ENCODE results near the gene TJP2. TPM values are rescaled to one million over a fixed set of nuclear protein-coding genes. Genes with fewer than 3 reads are reported as not detected.

The TJP2 gene
- total RNA-seq, 4 donors from 2014 or later: 200 to 266 (median 232) TPM

DNA sequence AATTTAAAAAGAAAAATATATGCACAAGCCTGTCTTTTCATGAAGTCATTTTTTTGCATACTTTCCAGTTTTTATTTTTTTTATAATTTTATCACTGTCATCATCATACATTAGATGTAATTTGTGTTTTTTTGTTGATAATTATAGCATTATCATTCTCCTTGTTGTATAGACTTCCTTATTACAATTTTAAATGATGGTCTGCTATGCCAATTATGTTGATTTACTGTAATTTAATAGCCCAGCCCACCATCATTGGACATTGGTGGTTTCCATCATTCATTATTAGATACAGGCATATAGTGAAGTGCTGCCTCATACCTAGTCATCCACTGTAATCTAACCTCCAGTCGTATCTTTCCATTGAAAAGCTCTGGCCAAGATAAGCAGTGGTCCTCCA, 3.8 kb upstream of the TJP2 start:
- intact Hi-C loops (cut with DNase I): no loop called here
- no peak for DNase-seq
- TF ChIP-seq, protein P1, sequence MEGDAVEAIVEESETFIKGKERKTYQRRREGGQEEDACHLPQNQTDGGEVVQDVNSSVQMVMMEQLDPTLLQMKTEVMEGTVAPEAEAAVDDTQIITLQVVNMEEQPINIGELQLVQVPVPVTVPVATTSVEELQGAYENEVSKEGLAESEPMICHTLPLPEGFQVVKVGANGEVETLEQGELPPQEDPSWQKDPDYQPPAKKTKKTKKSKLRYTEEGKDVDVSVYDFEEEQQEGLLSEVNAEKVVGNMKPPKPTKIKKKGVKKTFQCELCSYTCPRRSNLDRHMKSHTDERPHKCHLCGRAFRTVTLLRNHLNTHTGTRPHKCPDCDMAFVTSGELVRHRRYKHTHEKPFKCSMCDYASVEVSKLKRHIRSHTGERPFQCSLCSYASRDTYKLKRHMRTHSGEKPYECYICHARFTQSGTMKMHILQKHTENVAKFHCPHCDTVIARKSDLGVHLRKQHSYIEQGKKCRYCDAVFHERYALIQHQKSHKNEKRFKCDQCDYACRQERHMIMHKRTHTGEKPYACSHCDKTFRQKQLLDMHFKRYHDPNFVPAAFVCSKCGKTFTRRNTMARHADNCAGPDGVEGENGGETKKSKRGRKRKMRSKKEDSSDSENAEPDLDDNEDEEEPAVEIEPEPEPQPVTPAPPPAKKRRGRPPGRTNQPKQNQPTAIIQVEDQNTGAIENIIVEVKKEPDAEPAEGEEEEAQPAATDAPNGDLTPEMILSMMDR (IDR thresholded peaks at IDR 0.05): no peak
- TF ChIP-seq POLR2A (IDR thresholded peaks at IDR 0.05): no peak
- Histone ChIP-seq H3K4me3 (replicated peaks in 1 of 3) (no peak overlapping the region), H3K36me3 (no peaks in the 10 kb centered on the region), H3K4me1 (peaks cover 18 to 49% of the 10 kb centered on the region in 2 donors), H3K27me3 (no peaks in the 10 kb centered on the region), H3K9me3 (no peaks in the 10 kb centered on the region), H3K27ac (peak overlapping the region in 1 of 3 donors; percentile 62)
- 86 to 95% methylated on average over 1 of the region's 1 CpG for WGBS, 2 donors

DNA sequence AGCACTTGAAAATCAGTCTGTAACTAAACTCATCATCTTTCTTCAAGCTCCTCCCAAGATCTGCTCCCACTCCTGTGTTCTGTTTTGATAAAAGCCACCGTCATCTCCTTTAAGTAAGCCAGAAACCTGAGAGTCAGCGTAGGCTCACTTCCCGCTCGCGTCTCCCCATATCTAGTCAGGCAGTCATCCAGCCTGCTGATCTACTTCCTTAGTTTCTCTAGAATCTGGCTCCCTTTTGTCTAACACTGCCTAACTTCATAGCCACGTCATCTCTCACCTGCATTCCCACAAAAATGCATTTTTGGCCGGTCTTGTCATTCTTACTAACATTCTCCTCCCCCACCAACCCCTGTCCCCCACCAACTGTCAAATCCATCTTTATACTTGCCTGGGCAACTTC, 3.0 kb upstream of the TJP2 start:
- DNase-seq: no peak
- H3K4me3 ChIP-seq (replicated peaks in 1 of 3): no peak overlapping the region
- no peaks in the 10 kb centered on the region for H3K27me3 ChIP-seq
- TF ChIP-seq POLR2A (IDR thresholded peaks at IDR 0.05): no peak
- TF ChIP-seq, protein P1 (IDR thresholded peaks at IDR 0.05): no peak
- no peaks in the 10 kb centered on the region for H3K36me3 ChIP-seq
- H3K4me1 ChIP-seq: peaks cover 19 to 49% of the 10 kb centered on the region in 2 donors
- no peaks in the 10 kb centered on the region for H3K9me3 ChIP-seq
- 73 to 77% methylated on average over 7 of the region's 7 CpGs for WGBS, 2 donors
- intact Hi-C loops (cut with DNase I): no loop called here
- H3K27ac ChIP-seq: peak overlapping the region in 1 of 3 donors; percentile 62

DNA sequence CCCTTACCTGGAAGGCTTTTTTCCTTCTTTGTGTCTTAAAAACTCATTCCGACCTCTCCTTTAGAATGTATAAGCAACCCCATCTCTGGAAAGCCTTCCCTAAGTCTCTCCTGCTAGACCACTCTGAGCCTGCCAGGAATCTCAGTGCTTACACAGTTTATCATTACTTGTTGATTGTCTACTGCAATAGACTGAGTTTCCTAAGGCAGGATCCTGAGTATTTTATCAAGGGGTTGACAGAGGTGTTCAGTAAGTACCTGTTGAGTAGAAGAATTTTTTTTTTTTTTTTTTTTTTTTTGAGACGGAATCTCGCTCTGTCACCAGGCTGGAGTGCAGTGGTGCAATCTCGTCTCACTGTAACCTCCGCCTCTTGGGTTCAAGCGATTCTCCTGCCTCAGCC, 2.6 kb upstream of the TJP2 start:
- intact Hi-C loops (cut with DNase I): no loop called here
- Histone ChIP-seq H3K4me3 (replicated peaks in 1 of 3) (no peak overlapping the region), H3K36me3 (no peaks in the 10 kb centered on the region), H3K27me3 (no peaks in the 10 kb centered on the region), H3K9me3 (no peaks in the 10 kb centered on the region), H3K4me1 (peaks cover 19 to 50% of the 10 kb centered on the region in 2 donors), H3K27ac (peak overlapping the region in 1 of 3 donors; percentile 62)
- WGBS, 2 donors: 96 to 99% methylated on average over 6 of the region's 6 CpGs
- DNase-seq: no peak
- TF ChIP-seq, protein P1 (IDR thresholded peaks at IDR 0.05): no peak
- no peak for TF ChIP-seq POLR2A (IDR thresholded peaks at IDR 0.05)

DNA sequence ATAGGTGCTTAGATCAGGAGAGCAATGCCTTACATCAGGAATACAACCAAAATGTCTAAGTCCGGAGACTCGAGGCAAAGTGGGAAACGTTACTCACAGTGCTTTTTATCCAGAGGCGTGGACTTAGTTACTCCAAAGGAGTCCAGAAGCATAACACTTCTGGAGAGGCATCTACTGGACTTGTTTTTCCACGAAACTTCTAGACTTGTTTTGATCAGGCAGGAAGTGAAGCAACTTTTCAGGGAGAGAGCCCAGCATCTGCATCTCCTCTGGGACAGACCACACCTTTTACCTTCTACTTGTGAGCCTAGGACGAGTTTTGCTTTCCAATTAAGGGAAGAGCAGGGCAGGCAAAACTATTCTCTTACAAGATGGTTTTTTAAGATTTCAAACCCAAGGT, 1.2 kb upstream of the TJP2 start:
- Histone ChIP-seq H3K9me3 (no peaks in the 10 kb centered on the region), H3K27me3 (no peaks in the 10 kb centered on the region), H3K4me1 (peaks cover 19 to 57% of the 10 kb centered on the region in 2 donors), H3K36me3 (no peaks in the 10 kb centered on the region), H3K4me3 (replicated peaks in 1 of 3) (no peak overlapping the region), H3K27ac (peak overlapping the region in 2 of 3 donors; percentile 68 to 88)
- TF ChIP-seq, protein P1 (IDR thresholded peaks at IDR 0.05): no peak
- TF ChIP-seq POLR2A (IDR thresholded peaks at IDR 0.05): no peak
- DNase-seq: no peak
- intact Hi-C loops (cut with DNase I): no loop called here
- 77 to 85% methylated on average over 6 of the region's 6 CpGs for WGBS, 2 donors

DNA sequence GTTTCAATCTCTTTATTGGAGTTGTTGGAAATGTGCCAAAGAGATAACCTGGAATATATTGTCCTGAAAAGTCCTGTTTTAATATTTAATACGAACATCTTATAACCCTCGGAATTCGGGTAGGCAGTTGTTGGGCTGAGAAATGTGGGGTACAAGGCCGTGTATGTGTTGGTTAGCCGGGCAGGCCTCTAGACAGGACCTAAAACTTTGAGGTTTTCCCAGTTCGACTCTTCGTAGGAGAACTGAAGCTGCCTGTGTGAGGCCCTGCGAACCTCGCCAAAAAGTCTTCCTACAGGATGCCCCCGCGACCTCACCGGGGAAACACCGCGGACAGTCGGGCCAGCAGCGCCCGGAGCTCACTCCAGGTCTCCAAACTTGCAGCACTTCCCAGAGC, 583 bp upstream of the TJP2 start:
- intact Hi-C loops (cut with DNase I): no loop called here
- Histone ChIP-seq H3K27ac (peak overlapping the region; percentile 33 to 88 (median 68)), H3K4me3 (replicated peaks in 1 of 3) (peak overlapping the region; percentile 55 to 69 (median 62)), H3K4me1 (peaks cover 21 to 63% of the 10 kb centered on the region in 2 donors), H3K36me3 (no peaks in the 10 kb centered on the region), H3K27me3 (no peaks in the 10 kb centered on the region), H3K9me3 (no peaks in the 10 kb centered on the region)
- no peak for DNase-seq
- TF ChIP-seq, protein P1 (IDR thresholded peaks at IDR 0.05): no peak
- TF ChIP-seq POLR2A (IDR thresholded peaks at IDR 0.05): no peak
- WGBS, 2 donors: 16 to 17% methylated on average over 15 to 17 of the region's 17 CpGs
